Mesenchymal stem cell (in vitro differentiated cells and primary cell): ENCODE results near the gene BMPER.

Experiments used
- DNase-seq: peaks from one replicate; pipeline ENCODE4 v3.0.0-alpha.2; 2013
- H2AFZ ChIP-seq: one replicate; pipeline ENCODE4 v1.6.1; 2013; ENCODE audit warnings: low read depth, mild to moderate bottlenecking, control low read depth, inconsistent platforms, low read length, moderate library complexity
- H2AK5ac ChIP-seq: 2 replicates; pipeline ENCODE4 v1.6.1; 2013; ENCODE audit warnings: low read length, moderate library complexity, mild to moderate bottlenecking, inconsistent platforms; ENCODE audit not compliant: severe bottlenecking
- H2BK120ac ChIP-seq: one replicate; pipeline ENCODE4 v1.6.1; 2013; ENCODE audit warnings: low read depth, mild to moderate bottlenecking, inconsistent platforms, low read length, moderate library complexity
- H2BK12ac ChIP-seq, 2 experiments: one replicate each; pipeline ENCODE4 v1.6.1; 2013; ENCODE audit warnings: inconsistent platforms in 2 of 2, low read length in 2 of 2, mild to moderate bottlenecking in 2 of 2, moderate library complexity in 2 of 2, control low read depth in 1 of 2
- H2BK15ac ChIP-seq: one replicate; pipeline ENCODE4 v1.6.1; 2013; ENCODE audit warnings: mild to moderate bottlenecking, low read depth, inconsistent platforms; ENCODE audit not compliant: poor library complexity, severe bottlenecking
- H2BK5ac ChIP-seq: 2 replicates; pipeline ENCODE4 v1.6.1; 2013; ENCODE audit warnings: low read depth, mild to moderate bottlenecking, low read length, control low read depth, inconsistent platforms; ENCODE audit not compliant: poor library complexity, severe bottlenecking
- H3K14ac ChIP-seq, 2 experiments: one replicate each; pipeline ENCODE4 v1.6.1; 2013; ENCODE audit warnings: inconsistent platforms in 2 of 2, low read length in 2 of 2, control low read depth in 1 of 2, mild to moderate bottlenecking in 1 of 2, moderate library complexity in 1 of 2
- H3K18ac ChIP-seq, 2 experiments: one replicate each; pipeline ENCODE4 v1.6.1; 2013; ENCODE audit warnings: inconsistent platforms in 2 of 2, low read length in 2 of 2, control low read depth in 1 of 2, low read depth in 1 of 2, mild to moderate bottlenecking in 1 of 2
- H3K23ac ChIP-seq, 2 experiments: one replicate each; pipeline ENCODE4 v1.6.1; 2013; ENCODE audit warnings: inconsistent platforms in 2 of 2, low read length in 2 of 2, mild to moderate bottlenecking in 2 of 2, moderate library complexity in 2 of 2, control low read depth in 1 of 2
- H3K27ac ChIP-seq: 2 replicates; pipeline ENCODE4 v1.5.1; 2013; ENCODE audit warnings: mild to moderate bottlenecking, moderate library complexity, low read length, control low read depth, inconsistent platforms; ENCODE audit not compliant: poor library complexity, severe bottlenecking
- H3K27me3 ChIP-seq, 2 experiments: 2 replicates each; pipeline versions ENCODE4 v1.6.1 to v1.7.0; 2013; ENCODE audit warnings: low read length in 2 of 2, mild to moderate bottlenecking in 2 of 2, moderate library complexity in 2 of 2, control low read depth in 1 of 2, inconsistent platforms in 1 of 2; ENCODE audit not compliant: control insufficient read depth in 1 of 2, insufficient read depth in 1 of 2
- H3K36me3 ChIP-seq, 2 experiments: 2 replicates each; pipeline versions ENCODE4 v1.6.1 to v1.7.0; 2013; ENCODE audit warnings: low read length in 2 of 2, control low read depth in 1 of 2, inconsistent platforms in 1 of 2, low read depth in 1 of 2, mild to moderate bottlenecking in 1 of 2; ENCODE audit not compliant: insufficient read depth in 2 of 2, control insufficient read depth in 1 of 2
- H3K4ac ChIP-seq, 2 experiments: one replicate each; pipeline ENCODE4 v1.6.1; 2013; ENCODE audit warnings: inconsistent platforms in 2 of 2, low read length in 2 of 2, mild to moderate bottlenecking in 2 of 2, moderate library complexity in 2 of 2, control low read depth in 1 of 2, low read depth in 1 of 2
- H3K4me1 ChIP-seq: 2 replicates; pipeline ENCODE4 v1.6.1; 2013; ENCODE audit warnings: low read depth, low read length, control low read depth; ENCODE audit not compliant: control insufficient read depth, insufficient read depth
- H3K4me2 ChIP-seq: 2 replicates; pipeline ENCODE4 v1.6.1; 2013; ENCODE audit warnings: low read length, mild to moderate bottlenecking, inconsistent platforms; ENCODE audit not compliant: poor library complexity, severe bottlenecking
- H3K4me3 ChIP-seq, 2 experiments: 2 replicates each; pipeline versions ENCODE4 v1.5.1 to v1.7.0; 2013; ENCODE audit warnings: low read length in 2 of 2, mild to moderate bottlenecking in 2 of 2, control low read depth in 1 of 2, low read depth in 1 of 2; ENCODE audit not compliant: insufficient read depth in 1 of 2
- H3K79me1 ChIP-seq: replicated peaks from 2 replicates; pipeline ENCODE4 v1.6.1; 2013; ENCODE audit warnings: mild to moderate bottlenecking, control low read depth, low read length, inconsistent platforms; ENCODE audit not compliant: poor library complexity, severe bottlenecking
- H3K9ac ChIP-seq: 2 replicates; pipeline ENCODE4 v1.7.0; 2013; ENCODE audit warnings: mild to moderate bottlenecking, low read length, moderate library complexity
- H3K9me3 ChIP-seq: 2 replicates; pipeline ENCODE4 v1.7.0; 2013; ENCODE audit warnings: mild to moderate bottlenecking, low read length; ENCODE audit not compliant: control insufficient read depth
- H4K8ac ChIP-seq: one replicate; pipeline ENCODE4 v1.6.1; 2013; ENCODE audit warnings: inconsistent platforms, mild to moderate bottlenecking, low read length, moderate library complexity
- H4K91ac ChIP-seq: one replicate; pipeline ENCODE4 v1.6.1; 2013; ENCODE audit warnings: mild to moderate bottlenecking, low read length, inconsistent platforms
- WGBS: methylation state at CpG from one replicate; pipeline ENCODE4 v1.1.7; 2013; ENCODE audit warnings: mixed read lengths; 5-methylcytosine and 5-hydroxymethylcytosine counted together

The BMPER gene

DNA sequence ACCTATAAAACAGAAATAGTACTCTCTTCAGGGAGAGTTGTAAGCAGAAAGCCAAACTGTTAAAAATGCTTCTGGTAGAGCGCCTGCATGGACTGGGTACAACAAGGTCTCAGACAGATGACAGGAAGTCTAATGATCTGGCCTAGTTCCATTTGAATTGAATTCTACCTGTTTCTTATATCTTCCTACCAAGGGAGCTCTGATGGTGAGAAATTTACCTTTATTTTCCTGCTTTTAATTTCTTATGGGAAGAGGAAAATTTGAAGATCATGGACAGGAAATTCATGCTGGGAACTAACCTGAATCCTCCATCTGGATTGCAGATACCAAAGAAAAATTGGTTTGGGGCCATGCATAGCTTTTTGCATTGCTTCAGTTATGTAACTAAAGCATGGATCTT is 63.3 kb downstream of the BMPER start:
- H3K4me2 ChIP-seq, result no peak overlapping the region
- H3K4me1 ChIP-seq, result peaks cover 2% of the 10 kb centered on the region
- H2BK5ac ChIP-seq, result no peak overlapping the region
- H3K9me3 ChIP-seq, result no peaks in the 10 kb centered on the region
- no peak overlapping the region for H2BK12ac ChIP-seq
- no peak overlapping the region for H2AFZ ChIP-seq
- no peak overlapping the region for H4K8ac ChIP-seq
- H3K9ac ChIP-seq, result no peak overlapping the region
- no peak overlapping the region for H3K14ac ChIP-seq
- peaks cover 0 to 71% of the 10 kb centered on the region in 2 experiments for H3K36me3 ChIP-seq
- 100% methylated on average over 1 of the region's 1 CpG for WGBS
- DNase-seq, result no peak
- no peak overlapping the region for H4K91ac ChIP-seq
- H3K27me3 ChIP-seq, result no peaks in the 10 kb centered on the region
- no peak overlapping the region for H3K23ac ChIP-seq
- H2AK5ac ChIP-seq, result no peak overlapping the region
- H3K4ac ChIP-seq, result no peak overlapping the region
- no peak overlapping the region for H2BK15ac ChIP-seq
- no peak overlapping the region for H3K4me3 ChIP-seq
- H3K18ac ChIP-seq, result no peak overlapping the region
- no peaks in the 10 kb centered on the region for H3K79me1 ChIP-seq
- no peak overlapping the region for H3K27ac ChIP-seq
- H2BK120ac ChIP-seq, result no peak overlapping the region

DNA sequence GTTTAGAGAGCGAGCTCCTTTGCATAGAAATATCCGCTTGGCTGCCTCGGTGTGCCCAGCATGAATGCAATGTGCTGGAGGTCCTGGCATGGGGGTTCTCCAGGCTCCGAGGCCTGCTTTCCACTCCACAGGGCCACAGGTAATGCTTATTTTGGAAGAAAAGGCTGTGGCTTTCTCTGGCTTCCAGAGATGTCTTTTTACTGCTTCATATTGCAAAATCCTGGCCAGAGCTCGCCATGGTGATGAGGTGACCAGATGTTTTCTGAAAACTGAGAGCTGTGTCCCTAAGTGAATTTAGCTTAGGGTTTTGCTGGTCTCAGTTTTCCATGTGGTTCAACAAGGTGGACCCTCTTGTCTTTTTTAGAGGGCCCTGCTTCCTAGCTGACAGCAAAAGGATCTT is 65.2 kb downstream of the BMPER start:
- Histone ChIP-seq H3K36me3 (peaks cover 0 to 90% of the 10 kb centered on the region in 2 experiments), H3K9me3 (no peaks in the 10 kb centered on the region), H2AFZ (no peak overlapping the region), H3K79me1 (no peaks in the 10 kb centered on the region), H3K4me3 (no peak overlapping the region), H3K14ac (no peak overlapping the region), H4K91ac (no peak overlapping the region), H2BK15ac (no peak overlapping the region), H2AK5ac (no peak overlapping the region), H2BK5ac (no peak overlapping the region), H3K4ac (no peak overlapping the region), H3K27me3 (no peaks in the 10 kb centered on the region), H3K23ac (no peak overlapping the region), H2BK120ac (no peak overlapping the region), H3K27ac (no peak overlapping the region), H4K8ac (no peak overlapping the region), H3K9ac (no peak overlapping the region), H3K18ac (no peak overlapping the region), H3K4me2 (no peak overlapping the region), H3K4me1 (peaks cover 5% of the 10 kb centered on the region), H2BK12ac (no peak overlapping the region)
- WGBS, result 93% methylated on average over 5 of the region's 5 CpGs
- no peak for DNase-seq

- Histone ChIP-seq H3K27me3 (no peaks in the 10 kb centered on the region), H3K4ac (no peak overlapping the region), H3K36me3 (peaks cover 0 to 92% of the 10 kb centered on the region in 2 experiments), H3K4me3 (no peak overlapping the region), H2BK15ac (no peak overlapping the region), H4K8ac (no peak overlapping the region), H2BK12ac (no peak overlapping the region), H2AFZ (no peak overlapping the region), H2BK5ac (no peak overlapping the region), H3K27ac (no peak overlapping the region), H3K23ac (no peak overlapping the region), H3K4me1 (peaks cover 5% of the 10 kb centered on the region), H2BK120ac (no peak overlapping the region), H3K4me2 (no peak overlapping the region), H3K9ac (no peak overlapping the region), H3K14ac (no peak overlapping the region), H2AK5ac (no peak overlapping the region), H3K9me3 (no peaks in the 10 kb centered on the region), H3K18ac (no peak overlapping the region), H4K91ac (no peak overlapping the region), H3K79me1 (no peaks in the 10 kb centered on the region)
- DNase-seq, result no peak
- WGBS, result 78% methylated on average over 3 of the region's 3 CpGs
Observed at GRCh38 chr7:33971106-33971505, 65.8 kb downstream of the BMPER start.

DNA sequence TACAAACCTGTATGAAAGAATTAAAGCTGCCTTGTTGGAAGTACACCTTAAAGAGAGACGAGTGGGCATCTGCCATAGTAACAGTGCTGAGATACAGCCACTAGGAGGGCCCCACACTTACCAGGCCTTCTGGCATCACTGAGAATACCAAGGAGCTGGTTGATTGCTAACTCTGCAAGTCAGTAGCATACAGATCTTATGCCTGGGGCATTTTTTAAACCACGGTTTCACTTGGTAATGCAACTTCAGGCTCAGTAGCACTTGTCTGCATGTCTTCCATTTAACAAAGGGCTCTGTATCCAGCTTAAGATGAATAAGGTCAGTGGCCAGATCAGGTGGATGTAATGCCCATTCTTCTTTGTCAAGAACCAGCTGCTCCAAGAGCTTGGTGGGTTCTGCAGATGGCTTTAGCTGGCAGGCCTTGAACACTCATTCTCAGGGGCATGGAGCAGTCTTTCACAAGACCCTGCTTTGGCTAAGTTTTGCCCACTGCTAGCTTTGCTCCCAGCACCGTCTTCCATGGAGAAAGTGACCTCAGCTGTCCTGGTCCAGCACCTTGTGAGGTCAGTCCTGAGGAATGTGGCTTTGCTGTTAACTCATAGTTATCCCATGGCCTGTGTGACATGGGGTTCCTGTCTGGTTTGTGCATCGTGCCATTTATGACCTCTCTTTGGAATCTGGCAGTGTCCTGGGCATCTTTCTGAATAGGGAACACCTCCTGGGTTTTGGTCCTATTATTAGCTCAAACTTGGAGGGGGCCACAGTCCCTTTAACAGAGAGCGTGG is 68.1 kb downstream of the BMPER start:
- Histone ChIP-seq H3K4me3 (no peak overlapping the region), H3K18ac (no peak overlapping the region), H3K36me3 (peaks cover 0 to 92% of the 10 kb centered on the region in 2 experiments), H3K79me1 (no peaks in the 10 kb centered on the region), H3K27me3 (no peaks in the 10 kb centered on the region), H2BK120ac (no peak overlapping the region), H2BK12ac (no peak overlapping the region), H4K8ac (peak overlapping the region; percentile 33), H4K91ac (no peak overlapping the region), H2AK5ac (no peak overlapping the region), H2BK5ac (no peak overlapping the region), H2BK15ac (no peak overlapping the region), H3K4me2 (no peak overlapping the region), H3K4me1 (peaks cover 5% of the 10 kb centered on the region), H3K4ac (no peak overlapping the region), H3K9me3 (no peaks in the 10 kb centered on the region), H3K9ac (no peak overlapping the region), H2AFZ (no peak overlapping the region), H3K27ac (no peak overlapping the region), H3K23ac (no peak overlapping the region), H3K14ac (no peak overlapping the region)
- DNase-seq, result peak; percentile 10
- WGBS, result 57% methylated on average over 5 of the region's 5 CpGs
